Hippocampal formation (tissue), 2 donors: Measurements from ENCODE around the gene CEP83.

ENCODE experiments used
- DNase-seq, 2 donors: peaks; one replicate each; lab custom pipeline; 2025; lab: John Stamatoyannopoulos, UW

Gene CEP83

GRCh38 chr12:94305130-94305957 is 154.3 kb downstream of the CEP83 start:
- no peak for DNase-seq

GRCh38 chr12:94304566-94305061 is 155.1 kb downstream of the CEP83 start:
- no peak for DNase-seq

- DNase-seq: no peak
Observed at GRCh38 chr12:94304012-94304411, 155.7 kb downstream of the CEP83 start.

- no peak for DNase-seq
Observed at GRCh38 chr12:94299846-94300245, 159.8 kb downstream of the CEP83 start.

GRCh38 chr12:94297876-94298505 is 161.7 kb downstream of the CEP83 start:
- DNase-seq: no peak

GRCh38 chr12:94297096-94297699 is 162.5 kb downstream of the CEP83 start:
- no peak for DNase-seq

- no peak for DNase-seq
Observed at GRCh38 chr12:94290353-94290752, 169.3 kb downstream of the CEP83 start.

- DNase-seq: no peak
Observed at GRCh38 chr12:94289461-94290312, 170.0 kb downstream of the CEP83 start.

GRCh38 chr12:94287245-94287628 is 172.4 kb downstream of the CEP83 start:
- no peak for DNase-seq

GRCh38 chr12:94286583-94287244 is 173.0 kb downstream of the CEP83 start:
- DNase-seq: no peak

- no peak for DNase-seq
Observed at GRCh38 chr12:94285943-94286582, 173.6 kb downstream of the CEP83 start.

GRCh38 chr12:94284859-94285258 is 174.8 kb downstream of the CEP83 start:
- no peak for DNase-seq

- DNase-seq: no peak
Observed at GRCh38 chr12:94284046-94284445, 175.6 kb downstream of the CEP83 start.

- DNase-seq: no peak
Observed at GRCh38 chr12:94282675-94283074, 177.0 kb downstream of the CEP83 start.

GRCh38 chr12:94280063-94280462 is 179.6 kb downstream of the CEP83 start:
- DNase-seq: no peak

- DNase-seq: peak; percentile 25 to 43
Observed at GRCh38 chr12:94277426-94278000, 182.2 kb downstream of the CEP83 start.

- DNase-seq: no peak
Observed at GRCh38 chr12:94276725-94277124, 182.9 kb downstream of the CEP83 start.

- no peak for DNase-seq
Observed at GRCh38 chr12:94273272-94273671, 186.4 kb downstream of the CEP83 start.

- DNase-seq: no peak
Observed at GRCh38 chr12:94272280-94272679, 187.4 kb downstream of the CEP83 start.

- DNase-seq: no peak
Observed at GRCh38 chr12:94271351-94271750, 188.3 kb downstream of the CEP83 start.
